ENCODE measurements around the gene LSM2. TPM values are rescaled to one million over a fixed set of nuclear protein-coding genes. Genes with fewer than 3 reads are reported as not detected.

LSM2 gene
- total and polyA plus RNA-seq, 9 of the 15 experiments (the other 6 are each of a cell fraction or from before 2014, with no cell fraction given), result 154 to 407 (median 223) TPM

GRCh38 chr6:31752739-31753319, 53.9 kb downstream of the LSM2 start:
- H4K20me1 ChIP-seq (replicated peaks; ENCODE audit: control insufficient read depth, insufficient read depth, low read length), result no peaks in the 10 kb centered on the region
- no peak overlapping the region for H2AFZ ChIP-seq (ENCODE audit: low read depth, low read length)
- ChIA-PET CTCF (ENCODE audit: low intra/inter-chr PET ratio) (no interaction called here), POLR2A (interaction anchor here (0.5 to 7.7 kb wide), 12 partner anchors 8 to 99 kb away, joined by 3 to 108 read pairs (median 4); partner anchors contain the start of genes ABHD16A, CLIC1, GPANK1 and MSH5)
- DNase-seq (ENCODE audit: extremely low read depth in 1 of 4, low spot score in 3 of 4) (no peak), ATAC-seq (peak; percentile 8), FAIRE-seq (no peak)
- no peak overlapping the region for H3K4me2 ChIP-seq (ENCODE audit: insufficient read depth, low read length)
- H3K79me2 ChIP-seq (ENCODE audit: control insufficient read depth, insufficient read depth, low read length), result no peaks in the 10 kb centered on the region
- peaks cover 19% of the 10 kb centered on the region for H3K36me3 ChIP-seq (ENCODE audit: control insufficient read depth, insufficient read depth, low read length)
- intact Hi-C loops (cut with micrococcal nuclease), result no loop called here
- 61% methylated on average over 8 of the region's 8 CpGs for WGBS (ENCODE audit: insufficient coverage, low coverage, missing lambda C conversion rate)
- H3K9me3 ChIP-seq (replicated peaks; ENCODE audit: control insufficient read depth, insufficient read depth, low read depth, low read length), result no peaks in the 10 kb centered on the region
- H3K9me1 ChIP-seq (ENCODE audit: control insufficient read depth, insufficient read depth, low read length), result peaks cover 4% of the 10 kb centered on the region
- no peaks in the 10 kb centered on the region for H3K27me3 ChIP-seq (ENCODE audit: control insufficient read depth in 2 of 2, insufficient read depth in 2 of 2, low read length in 2 of 2)
- no peak overlapping the region for H3K4me3 ChIP-seq
- in situ Hi-C loops (cut with MboI), result no loop called here
- H3K9ac ChIP-seq (ENCODE audit: insufficient read depth in 1 of 2, low read depth in 2 of 2, low read length in 2 of 2), result peak overlapping the region in 1 of 2 experiments; percentile 69; a peak in 2 of 4 replicates
- peaks cover 5 to 15% of the 10 kb centered on the region in 2 experiments for H3K4me1 ChIP-seq (replicated peaks in 1 of 2; ENCODE audit: control insufficient read depth in 2 of 2, insufficient read depth in 2 of 2, low read length in 2 of 2)
- no TSS peak for BruUV-seq (replicated peaks)
- H3K27ac ChIP-seq (ENCODE audit: extremely low read depth, low read depth, low read length), result 0 out of 3 replicates have a peak overlapping the region, but pooled peaks have one; percentile 0
- no peak for TF ChIP-seq GATAD2A (IDR thresholded peaks at IDR 0.05)
- TF ChIP-seq, protein P1, sequence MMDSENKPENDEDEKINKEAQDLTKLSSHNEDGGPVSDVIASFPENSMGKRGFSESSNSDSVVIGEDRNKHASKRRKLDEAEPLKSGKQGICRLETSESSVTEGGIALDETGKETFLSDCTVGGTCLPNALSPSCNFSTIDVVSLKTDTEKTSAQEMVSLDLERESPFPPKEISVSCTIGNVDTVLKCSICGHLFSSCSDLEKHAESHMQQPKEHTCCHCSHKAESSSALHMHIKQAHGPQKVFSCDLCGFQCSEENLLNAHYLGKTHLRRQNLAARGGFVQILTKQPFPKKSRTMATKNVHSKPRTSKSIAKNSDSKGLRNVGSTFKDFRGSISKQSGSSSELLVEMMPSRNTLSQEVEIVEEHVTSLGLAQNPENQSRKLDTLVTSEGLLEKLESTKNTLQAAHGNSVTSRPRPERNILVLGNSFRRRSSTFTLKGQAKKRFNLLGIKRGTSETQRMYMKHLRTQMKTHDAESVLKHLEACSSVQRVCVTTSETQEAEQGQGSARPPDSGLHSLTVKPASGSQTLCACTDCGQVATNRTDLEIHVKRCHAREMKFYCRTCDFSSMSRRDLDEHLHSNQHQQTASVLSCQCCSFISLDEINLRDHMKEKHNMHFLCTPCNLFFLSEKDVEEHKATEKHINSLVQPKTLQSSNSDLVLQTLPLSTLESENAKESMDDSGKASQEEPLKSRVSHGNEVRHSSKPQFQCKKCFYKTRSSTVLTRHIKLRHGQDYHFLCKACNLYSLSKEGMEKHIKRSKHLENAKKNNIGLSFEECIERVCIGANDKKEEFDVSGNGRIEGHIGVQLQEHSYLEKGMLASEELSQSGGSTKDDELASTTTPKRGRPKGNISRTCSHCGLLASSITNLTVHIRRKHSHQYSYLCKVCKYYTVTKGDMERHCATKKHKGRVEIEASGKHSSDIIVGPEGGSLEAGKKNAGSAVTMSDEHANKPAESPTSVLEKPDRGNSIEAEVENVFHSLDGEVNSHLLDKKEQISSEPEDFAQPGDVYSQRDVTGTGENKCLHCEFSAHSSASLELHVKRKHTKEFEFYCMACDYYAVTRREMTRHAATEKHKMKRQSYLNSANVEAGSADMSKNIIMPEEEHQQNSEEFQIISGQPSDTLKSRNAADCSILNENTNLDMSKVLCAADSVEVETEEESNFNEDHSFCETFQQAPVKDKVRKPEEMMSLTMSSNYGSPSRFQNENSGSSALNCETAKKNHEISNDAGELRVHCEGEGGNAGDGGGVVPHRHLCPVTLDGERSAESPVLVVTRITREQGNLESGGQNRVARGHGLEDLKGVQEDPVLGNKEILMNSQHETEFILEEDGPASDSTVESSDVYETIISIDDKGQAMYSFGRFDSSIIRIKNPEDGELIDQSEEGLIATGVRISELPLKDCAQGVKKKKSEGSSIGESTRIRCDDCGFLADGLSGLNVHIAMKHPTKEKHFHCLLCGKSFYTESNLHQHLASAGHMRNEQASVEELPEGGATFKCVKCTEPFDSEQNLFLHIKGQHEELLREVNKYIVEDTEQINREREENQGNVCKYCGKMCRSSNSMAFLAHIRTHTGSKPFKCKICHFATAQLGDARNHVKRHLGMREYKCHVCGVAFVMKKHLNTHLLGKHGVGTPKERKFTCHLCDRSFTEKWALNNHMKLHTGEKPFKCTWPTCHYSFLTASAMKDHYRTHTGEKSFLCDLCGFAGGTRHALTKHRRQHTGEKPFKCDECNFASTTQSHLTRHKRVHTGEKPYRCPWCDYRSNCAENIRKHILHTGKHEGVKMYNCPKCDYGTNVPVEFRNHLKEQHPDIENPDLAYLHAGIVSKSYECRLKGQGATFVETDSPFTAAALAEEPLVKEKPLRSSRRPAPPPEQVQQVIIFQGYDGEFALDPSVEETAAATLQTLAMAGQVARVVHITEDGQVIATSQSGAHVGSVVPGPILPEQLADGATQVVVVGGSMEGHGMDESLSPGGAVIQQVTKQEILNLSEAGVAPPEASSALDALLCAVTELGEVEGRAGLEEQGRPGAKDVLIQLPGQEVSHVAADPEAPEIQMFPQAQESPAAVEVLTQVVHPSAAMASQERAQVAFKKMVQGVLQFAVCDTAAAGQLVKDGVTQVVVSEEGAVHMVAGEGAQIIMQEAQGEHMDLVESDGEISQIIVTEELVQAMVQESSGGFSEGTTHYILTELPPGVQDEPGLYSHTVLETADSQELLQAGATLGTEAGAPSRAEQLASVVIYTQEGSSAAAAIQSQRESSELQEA (IDR thresholded peaks at IDR 0.05; ENCODE audit: low read depth), result no peak
- no peak for TF ChIP-seq BRCA1 (IDR thresholded peaks at IDR 0.05)
- no peak for TF ChIP-seq BRCA1 (CRISPR knock-in tag; IDR thresholded peaks at IDR 0.05)
- no peak for TF ChIP-seq PHTF2 (CRISPR knock-in tag; IDR thresholded peaks at IDR 0.05)
- TF ChIP-seq GTF3C2 (IDR thresholded peaks at IDR 0.05; ENCODE audit: borderline replicate concordance, extremely low read depth, insufficient read length), result no peak
- TF ChIP-seq PHB2 (IDR thresholded peaks at IDR 0.05; ENCODE audit: low read depth), result no peak
- TF ChIP-seq POLR2G (IDR thresholded peaks at IDR 0.05; ENCODE audit: low read depth, low read length), result peak; percentile 7; the same call in 1 of the 2 replicates
- no peak for TF ChIP-seq CHAMP1 (IDR thresholded peaks at IDR 0.05)
